Loucy (cell line): ENCODE measurements around the gene LRTM1.
A peak's percentile ranks its signal among the peaks of the same experiment; 100 is the strongest.

Experiments used
- H2AFZ ChIP-seq: fragments of 200-600 bp; sonication (generic); 2 replicates; pipeline ENCODE4 v1.6.0; 2016; ENCODE audit warnings: antibody characterized with exemption, mild to moderate bottlenecking, low read length, moderate library complexity
- H3F3A ChIP-seq: fragments of 200-600 bp; 2 replicates; pipeline ENCODE4 v1.6.0; 2016; ENCODE audit warnings: antibody characterized with exemption, low read depth, mild to moderate bottlenecking
- H3K27me3 ChIP-seq: fragments of 200-600 bp; sonication (generic); 2 replicates; pipeline ENCODE4 v1.6.1; 2014; ENCODE audit warnings: low read length, mild to moderate bottlenecking; ENCODE audit not compliant: insufficient read depth, poor library complexity, severe bottlenecking
- H3K36me3 ChIP-seq: fragments of 200-600 bp; sonication (generic); 2 replicates; pipeline ENCODE4 v1.6.1; 2016; ENCODE audit warnings: low read length; ENCODE audit not compliant: insufficient read depth
- H3K4me1 ChIP-seq: fragments of 200-600 bp; sonication (generic); 2 replicates; pipeline ENCODE4 v1.5.1; 2014; ENCODE audit warnings: low read length, mild to moderate bottlenecking; ENCODE audit not compliant: insufficient read depth, poor library complexity, severe bottlenecking
- H3K4me2 ChIP-seq: fragments of 200-600 bp; sonication (generic); 2 replicates; pipeline ENCODE4 v1.6.0; 2014; ENCODE audit warnings: antibody characterized with exemption, low read length, low read depth, mild to moderate bottlenecking; ENCODE audit not compliant: poor library complexity, severe bottlenecking
- H3K4me3 ChIP-seq: fragments of 200-600 bp; sonication (generic); 2 replicates; pipeline ENCODE4 v1.5.1; 2014; ENCODE audit warnings: low read length, mild to moderate bottlenecking, mixed read lengths; ENCODE audit not compliant: poor library complexity, severe bottlenecking
- H3K79me2 ChIP-seq: fragments of 200-600 bp; sonication (generic); 2 replicates; pipeline ENCODE4 v1.6.1; 2014; ENCODE audit warnings: low read length; ENCODE audit not compliant: insufficient read depth
- H3K9ac ChIP-seq: fragments of 200-600 bp; sonication (generic); 2 replicates; pipeline ENCODE4 v1.6.0; 2014; ENCODE audit warnings: mild to moderate bottlenecking, low read depth, low read length, moderate library complexity; ENCODE audit not compliant: poor library complexity, severe bottlenecking
- H3K9me2 ChIP-seq: fragments of 200-600 bp; sonication (generic); replicated peaks from 2 replicates; pipeline ENCODE4 v1.6.1; 2016; ENCODE audit warnings: low read depth, low read length, mixed read lengths
- H3K9me3 ChIP-seq: fragments of 200-600 bp; sonication (generic); 2 replicates; pipeline ENCODE4 v1.6.1; 2014; ENCODE audit warnings: mild to moderate bottlenecking, antibody characterized with exemption, low read length, low read depth; ENCODE audit not compliant: insufficient read depth
- H4K20me1 ChIP-seq: fragments of 200-600 bp; sonication (generic); 2 replicates; pipeline ENCODE4 v1.6.0; 2014; ENCODE audit warnings: antibody characterized with exemption, low read length, mild to moderate bottlenecking; ENCODE audit not compliant: insufficient read depth, poor library complexity, severe bottlenecking
- EZH2phosphoT487 ChIP-seq: fragments of 200-600 bp; IDR thresholded peaks from 2 replicates; pipeline ENCODE4 v1.6.1; 2018; ENCODE audit warnings: antibody characterized with exemption, mild to moderate bottlenecking, moderate library complexity, borderline replicate concordance
- TF ChIP-seq, protein P1 (sequence below): fragments of 200-600 bp; sonication (generic); conservative IDR thresholded peaks from 2 replicates; pipeline ENCODE4 v1.5.1; 2014; ENCODE audit warnings: mild to moderate bottlenecking, antibody characterized with exemption, low read length

LRTM1 gene

GRCh38 chr3:54906763-54907162, 21.1 kb downstream of the LRTM1 start:
- Histone ChIP-seq H3K9me2 (no peaks in the 10 kb centered on the region), H3K36me3 (no peaks in the 10 kb centered on the region), H3K4me3 (no peak overlapping the region), H2AFZ (no peak overlapping the region), H3K4me1 (no peaks in the 10 kb centered on the region), H3K9me3 (no peaks in the 10 kb centered on the region), H4K20me1 (no peaks in the 10 kb centered on the region), H3K9ac (no peak overlapping the region), H3K27me3 (no peaks in the 10 kb centered on the region), H3K4me2 (no peak overlapping the region), H3K79me2 (no peaks in the 10 kb centered on the region), H3F3A (no peaks in the 10 kb centered on the region)
- TF ChIP-seq, protein P1, sequence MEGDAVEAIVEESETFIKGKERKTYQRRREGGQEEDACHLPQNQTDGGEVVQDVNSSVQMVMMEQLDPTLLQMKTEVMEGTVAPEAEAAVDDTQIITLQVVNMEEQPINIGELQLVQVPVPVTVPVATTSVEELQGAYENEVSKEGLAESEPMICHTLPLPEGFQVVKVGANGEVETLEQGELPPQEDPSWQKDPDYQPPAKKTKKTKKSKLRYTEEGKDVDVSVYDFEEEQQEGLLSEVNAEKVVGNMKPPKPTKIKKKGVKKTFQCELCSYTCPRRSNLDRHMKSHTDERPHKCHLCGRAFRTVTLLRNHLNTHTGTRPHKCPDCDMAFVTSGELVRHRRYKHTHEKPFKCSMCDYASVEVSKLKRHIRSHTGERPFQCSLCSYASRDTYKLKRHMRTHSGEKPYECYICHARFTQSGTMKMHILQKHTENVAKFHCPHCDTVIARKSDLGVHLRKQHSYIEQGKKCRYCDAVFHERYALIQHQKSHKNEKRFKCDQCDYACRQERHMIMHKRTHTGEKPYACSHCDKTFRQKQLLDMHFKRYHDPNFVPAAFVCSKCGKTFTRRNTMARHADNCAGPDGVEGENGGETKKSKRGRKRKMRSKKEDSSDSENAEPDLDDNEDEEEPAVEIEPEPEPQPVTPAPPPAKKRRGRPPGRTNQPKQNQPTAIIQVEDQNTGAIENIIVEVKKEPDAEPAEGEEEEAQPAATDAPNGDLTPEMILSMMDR: no peak
- TF ChIP-seq EZH2phosphoT487: no peak

DNA sequence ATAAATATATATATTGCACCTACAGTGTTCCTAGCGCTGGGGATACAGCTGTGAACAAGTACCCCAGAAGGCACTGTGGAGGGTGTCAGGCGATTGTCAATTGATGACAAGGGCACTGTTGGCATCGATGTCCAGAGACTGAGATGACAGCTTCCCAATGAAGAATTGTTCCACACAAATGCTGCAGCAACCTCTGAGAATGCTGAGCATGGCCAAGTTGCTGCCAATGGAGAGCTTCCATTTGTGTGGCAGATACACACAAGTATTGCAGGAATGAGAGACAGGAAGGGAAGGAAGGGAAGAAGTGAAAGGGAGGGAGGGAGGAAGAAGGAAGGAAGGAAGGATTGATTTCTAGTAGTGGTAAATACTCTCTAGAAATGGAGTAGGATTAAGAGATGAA, 21.9 kb downstream of the LRTM1 start:
- no peaks in the 10 kb centered on the region for H3F3A ChIP-seq
- no peak overlapping the region for H3K9ac ChIP-seq
- H3K36me3 ChIP-seq: no peaks in the 10 kb centered on the region
- no peak overlapping the region for H2AFZ ChIP-seq
- H3K27me3 ChIP-seq: no peaks in the 10 kb centered on the region
- TF ChIP-seq, protein P1: no peak
- TF ChIP-seq EZH2phosphoT487: no peak
- H3K4me1 ChIP-seq: no peaks in the 10 kb centered on the region
- no peak overlapping the region for H3K4me2 ChIP-seq
- no peaks in the 10 kb centered on the region for H4K20me1 ChIP-seq
- H3K79me2 ChIP-seq: no peaks in the 10 kb centered on the region
- H3K9me2 ChIP-seq: no peaks in the 10 kb centered on the region
- H3K9me3 ChIP-seq: no peaks in the 10 kb centered on the region
- H3K4me3 ChIP-seq: no peak overlapping the region

- Histone ChIP-seq H3K4me2 (no peak overlapping the region), H4K20me1 (no peaks in the 10 kb centered on the region), H3K27me3 (no peaks in the 10 kb centered on the region), H3K4me1 (no peaks in the 10 kb centered on the region), H3K4me3 (no peak overlapping the region), H2AFZ (no peak overlapping the region), H3K9ac (no peak overlapping the region), H3K9me2 (no peaks in the 10 kb centered on the region), H3K9me3 (no peaks in the 10 kb centered on the region), H3K79me2 (no peaks in the 10 kb centered on the region), H3F3A (no peaks in the 10 kb centered on the region), H3K36me3 (no peaks in the 10 kb centered on the region)
- TF ChIP-seq, protein P1: 0 out of 2 replicates have a peak, but pooled peaks have one; percentile 9
- no peak for TF ChIP-seq EZH2phosphoT487
Measured at GRCh38 chr3:54905261-54905888, 22.5 kb downstream of the LRTM1 start.
